ENCODE measurements around the gene ESRP2.

The ESRP2 gene

DNA sequence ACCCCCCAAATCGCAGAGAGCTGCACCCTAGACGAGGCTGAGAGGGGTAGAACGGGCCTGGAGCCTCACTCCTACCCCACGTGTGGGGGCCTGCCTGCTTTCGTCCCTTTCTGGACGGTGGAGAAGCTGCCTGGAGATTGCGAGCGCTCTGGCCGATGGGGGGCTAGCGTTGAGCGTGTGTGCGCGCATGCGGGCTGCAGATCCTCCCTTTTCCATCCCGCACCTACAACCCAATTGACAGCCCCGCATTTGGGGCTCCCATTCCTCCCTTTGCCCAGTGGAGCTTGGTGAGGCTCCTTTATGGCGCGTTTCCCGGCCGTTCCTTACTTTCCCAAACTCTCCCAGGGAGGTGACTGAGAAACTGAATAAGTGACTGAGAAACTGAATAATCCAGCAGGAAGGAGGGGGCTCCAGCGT lies 907 bp upstream of the ESRP2 start:
- FAIRE-seq: no peak

DNA sequence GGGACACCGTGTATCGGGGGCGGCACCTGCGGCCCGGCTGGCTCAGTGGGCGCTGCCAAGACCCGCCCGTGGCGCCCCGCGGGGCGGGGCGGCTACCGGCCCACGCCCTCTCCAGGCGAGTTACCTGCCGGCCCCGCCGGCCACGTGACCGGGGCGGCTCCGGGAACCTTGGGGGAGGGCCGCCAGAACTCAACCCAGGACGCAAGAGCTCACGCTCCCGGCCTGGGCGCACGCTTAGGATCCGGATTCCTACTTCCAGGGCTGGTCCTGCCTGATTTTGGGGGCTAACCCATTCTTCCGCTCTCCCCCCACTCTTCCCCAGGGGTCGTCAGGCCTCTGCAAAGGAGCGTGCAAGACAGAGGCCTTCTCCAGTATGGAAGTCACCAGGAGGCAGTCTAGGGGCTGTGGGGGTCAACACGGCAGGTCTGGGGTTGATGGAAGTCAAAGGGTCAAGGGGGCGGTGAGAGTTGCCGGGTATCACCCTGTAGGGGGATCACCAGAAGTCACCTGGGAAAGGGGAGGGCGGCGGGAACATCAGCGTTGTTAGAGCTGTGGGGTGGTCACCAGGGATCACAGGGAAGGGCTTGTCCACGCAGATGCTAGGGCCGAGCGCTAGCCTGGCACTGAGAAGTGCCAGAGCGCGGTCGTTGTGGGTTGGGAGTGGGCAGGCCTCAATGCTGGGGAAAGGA lies 354 bp upstream of the ESRP2 start:
- no peak for FAIRE-seq

DNA sequence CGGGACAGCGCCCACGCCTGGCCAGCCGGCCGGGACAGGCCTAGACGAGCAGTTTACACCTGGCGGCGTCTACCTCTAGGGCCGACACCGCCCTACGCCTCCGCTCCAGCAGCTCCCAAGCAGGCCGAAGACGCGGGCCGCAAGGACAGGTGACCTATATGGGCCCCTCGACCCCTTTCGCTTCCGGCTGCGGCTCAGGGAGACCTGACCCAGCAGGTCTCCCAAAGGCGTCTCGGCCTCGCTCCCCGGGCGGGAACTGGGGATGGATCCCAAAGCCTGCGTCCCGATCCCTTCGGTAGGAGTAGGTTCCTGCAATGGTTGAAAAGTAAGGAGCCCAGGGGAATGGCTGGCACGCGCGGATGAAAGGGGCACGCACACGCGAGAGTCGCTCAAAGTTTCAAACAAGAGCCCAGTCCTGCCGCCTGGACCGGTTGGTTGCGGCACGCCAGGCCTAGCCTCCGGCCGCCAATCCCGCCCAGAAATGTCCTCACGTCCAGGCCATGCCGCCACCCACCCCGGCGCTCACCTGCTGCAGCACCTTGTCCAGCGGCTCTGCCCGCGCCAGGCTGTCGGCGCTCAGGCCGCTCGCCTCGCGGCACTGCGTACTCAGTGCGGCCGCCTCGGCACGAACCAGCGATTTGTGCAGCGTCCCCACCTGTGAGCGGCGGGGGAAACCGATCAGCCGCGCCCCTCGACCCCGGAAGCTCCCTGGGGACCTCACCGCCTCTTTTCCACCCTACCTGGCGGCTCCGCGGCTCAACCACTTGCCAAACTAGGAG lies 630 bp downstream of the ESRP2 start:
- no peak for FAIRE-seq

DNA sequence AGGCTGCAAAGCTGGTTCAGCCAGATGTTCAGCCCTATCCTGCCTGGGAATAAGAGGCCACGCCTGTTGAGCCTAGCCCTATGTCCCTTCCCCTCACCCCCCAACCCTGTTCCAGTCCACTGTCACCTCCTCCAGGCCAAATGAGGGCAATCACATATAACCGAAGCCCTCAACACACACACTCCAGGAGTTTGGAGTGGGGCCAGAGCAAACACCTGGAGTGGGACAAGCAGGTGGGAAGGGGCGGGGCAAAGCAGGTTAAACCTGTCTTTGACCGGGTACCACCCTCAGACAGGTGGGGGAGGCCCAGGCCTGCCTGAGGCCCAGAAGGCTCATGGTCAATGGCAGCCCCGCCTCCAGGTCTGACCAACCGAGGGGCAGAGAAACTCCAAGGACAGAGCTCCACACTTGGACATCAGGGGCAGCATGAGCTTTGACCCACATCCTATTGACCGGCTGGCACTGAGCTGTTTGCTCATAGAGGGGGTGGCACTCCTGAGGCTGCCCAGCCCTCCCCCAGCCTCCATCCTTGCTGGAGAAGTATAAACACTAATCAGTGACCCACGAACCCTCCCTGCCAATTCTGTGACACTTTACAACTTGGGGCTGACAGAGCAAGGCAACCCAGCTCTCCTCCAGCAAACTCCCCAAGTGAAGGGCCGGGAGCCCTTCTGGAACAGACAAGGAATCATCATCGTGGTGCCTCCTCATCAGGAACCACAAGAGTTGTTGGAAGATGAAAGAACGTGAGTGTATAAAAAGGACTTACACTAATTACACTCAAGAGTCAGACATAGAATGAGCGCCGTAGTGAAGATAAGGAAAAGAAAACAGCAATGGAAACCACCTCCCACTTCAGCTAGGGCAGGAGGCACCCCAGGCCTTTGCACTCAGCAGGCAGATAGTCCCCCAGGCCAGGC lies 1.5 kb downstream of the ESRP2 start:
- FAIRE-seq: no peak

DNA sequence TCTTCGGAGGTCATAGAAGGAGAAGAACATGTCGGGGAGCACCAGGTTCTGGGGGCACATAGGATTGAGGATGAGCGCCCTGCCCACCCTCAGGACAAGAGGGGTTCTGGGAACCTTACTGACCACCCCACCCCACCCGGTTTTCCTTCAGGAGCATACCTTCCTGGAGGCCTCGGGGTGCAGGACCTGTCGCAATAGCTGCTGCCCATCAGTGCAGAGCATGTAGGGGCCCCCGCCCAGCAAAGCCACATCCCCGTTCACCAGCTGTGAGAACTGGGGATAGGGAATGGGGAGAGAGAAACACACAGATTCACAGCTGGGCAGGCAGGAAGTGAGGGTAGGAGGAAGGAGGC lies 2.1 kb downstream of the ESRP2 start:
- FAIRE-seq: no peak

DNA sequence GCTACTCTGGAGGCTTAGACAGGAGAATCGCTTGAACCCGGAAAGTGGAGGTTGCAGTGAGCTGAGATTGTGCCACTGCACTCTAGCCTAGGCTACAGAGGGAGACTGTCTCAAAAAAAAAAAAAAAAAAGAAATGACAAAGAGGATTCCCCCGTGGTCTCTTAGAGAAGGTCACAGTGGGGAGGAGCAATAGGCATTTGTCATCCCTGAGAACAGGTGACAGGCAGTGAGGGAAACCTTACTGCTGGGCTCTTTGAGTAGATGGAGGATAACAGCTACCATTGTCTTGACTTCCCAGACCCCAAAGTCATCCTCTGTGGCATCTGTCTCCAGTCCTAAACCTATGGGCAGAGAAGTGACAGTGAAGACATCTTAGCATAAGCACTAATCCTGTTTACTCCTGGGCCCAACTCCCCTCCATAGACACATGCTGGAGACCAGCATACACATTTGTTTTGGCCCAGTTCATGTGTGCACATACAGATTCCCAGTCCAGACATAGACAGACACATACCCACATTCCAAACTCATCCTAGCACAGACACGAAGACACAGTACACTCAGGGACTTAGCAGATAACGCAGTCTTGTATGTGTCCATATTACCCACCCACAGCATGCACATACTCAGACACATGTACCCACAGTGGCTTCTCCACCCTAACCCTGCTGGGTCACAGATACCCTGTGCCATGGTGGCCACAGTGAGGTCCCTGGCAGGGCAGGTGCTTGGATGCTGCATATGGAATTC lies 2.7 kb downstream of the ESRP2 start:
- FAIRE-seq: no peak

DNA sequence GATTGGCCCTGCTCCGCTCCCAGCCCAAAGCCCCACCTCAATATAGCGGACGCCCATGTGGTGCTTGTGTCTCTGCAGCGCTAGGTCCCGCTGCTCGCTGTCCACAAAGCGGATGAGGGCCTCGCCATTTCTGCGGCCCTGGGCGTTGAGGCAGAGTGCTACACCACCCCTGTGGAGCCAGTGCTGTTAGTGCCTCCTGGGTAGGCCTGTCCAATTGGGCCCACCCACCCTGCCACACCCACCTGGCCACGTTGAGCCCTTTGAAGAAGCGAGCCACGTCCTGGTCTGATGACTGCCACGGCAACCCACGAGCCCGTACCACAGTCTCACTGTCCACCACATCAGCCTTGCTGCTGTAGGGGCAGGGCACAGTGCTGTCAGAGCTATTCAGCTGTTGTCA lies 3.6 kb downstream of the ESRP2 start:
- no peak for FAIRE-seq

DNA sequence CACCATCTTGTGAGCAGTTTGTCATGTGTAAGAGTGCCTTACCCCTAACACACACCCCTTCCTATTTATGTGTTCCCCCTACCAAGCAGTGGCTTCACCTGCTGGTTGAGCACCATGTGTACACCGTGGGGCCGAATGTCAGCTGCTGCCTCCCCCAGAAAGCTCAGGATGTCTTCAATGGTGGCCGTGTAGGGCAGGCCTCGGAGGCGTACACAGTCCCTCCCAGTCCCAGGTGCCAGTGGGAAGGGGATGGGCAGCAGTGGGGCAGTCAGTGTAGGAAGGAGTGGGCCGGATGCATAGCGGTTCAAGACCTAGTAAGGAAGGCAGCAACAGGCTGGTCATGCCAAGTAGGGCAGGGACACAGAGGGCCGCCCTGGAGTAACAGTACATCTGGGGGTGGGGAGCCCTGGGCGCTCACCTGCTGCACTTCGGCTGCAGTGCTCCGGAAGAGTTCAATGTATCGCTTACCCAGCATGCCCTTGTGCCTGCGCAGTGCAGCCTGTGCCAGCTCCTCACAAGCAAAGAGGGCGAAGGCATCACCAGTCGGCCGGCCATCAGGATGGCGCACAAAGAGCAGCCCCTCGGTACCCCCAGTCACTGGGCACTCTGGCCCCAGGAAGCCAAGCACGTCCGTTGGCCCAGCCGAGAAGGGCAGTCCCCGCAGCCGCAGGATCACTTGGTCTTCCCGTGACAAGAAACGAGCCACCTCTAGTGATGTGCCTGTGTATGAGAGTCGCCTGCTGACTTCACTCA lies 4.4 kb downstream of the ESRP2 start:
- FAIRE-seq: no peak

DNA sequence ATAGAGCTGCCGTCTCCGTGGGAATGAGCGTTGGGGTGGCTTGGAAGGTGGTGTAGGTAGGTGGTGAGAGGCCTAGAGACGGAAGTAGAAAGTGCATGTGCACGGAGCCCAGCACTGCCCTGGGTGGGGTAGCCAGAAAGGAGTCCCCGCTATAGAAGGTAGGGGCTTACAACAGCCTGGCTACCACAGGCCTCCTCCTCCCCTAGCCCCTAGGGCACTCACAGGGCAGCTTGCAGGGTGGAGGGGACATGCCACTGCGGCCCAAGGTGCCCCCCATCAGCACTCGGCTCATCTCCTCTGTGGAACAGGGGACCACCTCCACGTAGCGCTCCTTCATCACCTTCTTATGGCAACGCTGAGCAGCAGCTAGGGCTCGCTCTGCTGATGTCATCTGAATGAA lies 5.0 kb downstream of the ESRP2 start:
- FAIRE-seq: no peak

DNA sequence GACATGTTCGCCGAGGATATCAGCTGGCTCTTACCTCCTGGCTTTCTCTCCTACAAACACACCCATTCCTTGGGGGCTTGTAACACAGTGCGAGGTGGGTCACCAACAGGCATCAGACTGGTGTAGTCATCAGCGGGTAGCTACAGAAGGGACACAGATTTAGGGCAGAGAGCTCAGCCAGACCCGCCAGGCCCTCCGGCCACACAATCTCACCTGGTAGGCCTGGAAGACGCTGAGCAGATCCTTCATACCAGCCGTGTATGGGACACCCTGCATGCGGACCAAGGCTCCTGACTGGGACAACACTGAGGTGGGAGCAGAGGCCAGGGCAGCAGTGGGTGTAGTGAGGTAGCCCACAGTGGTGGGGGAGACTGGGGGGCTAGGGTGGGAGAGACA lies 5.8 kb downstream of the ESRP2 start:
- FAIRE-seq: no peak

DNA sequence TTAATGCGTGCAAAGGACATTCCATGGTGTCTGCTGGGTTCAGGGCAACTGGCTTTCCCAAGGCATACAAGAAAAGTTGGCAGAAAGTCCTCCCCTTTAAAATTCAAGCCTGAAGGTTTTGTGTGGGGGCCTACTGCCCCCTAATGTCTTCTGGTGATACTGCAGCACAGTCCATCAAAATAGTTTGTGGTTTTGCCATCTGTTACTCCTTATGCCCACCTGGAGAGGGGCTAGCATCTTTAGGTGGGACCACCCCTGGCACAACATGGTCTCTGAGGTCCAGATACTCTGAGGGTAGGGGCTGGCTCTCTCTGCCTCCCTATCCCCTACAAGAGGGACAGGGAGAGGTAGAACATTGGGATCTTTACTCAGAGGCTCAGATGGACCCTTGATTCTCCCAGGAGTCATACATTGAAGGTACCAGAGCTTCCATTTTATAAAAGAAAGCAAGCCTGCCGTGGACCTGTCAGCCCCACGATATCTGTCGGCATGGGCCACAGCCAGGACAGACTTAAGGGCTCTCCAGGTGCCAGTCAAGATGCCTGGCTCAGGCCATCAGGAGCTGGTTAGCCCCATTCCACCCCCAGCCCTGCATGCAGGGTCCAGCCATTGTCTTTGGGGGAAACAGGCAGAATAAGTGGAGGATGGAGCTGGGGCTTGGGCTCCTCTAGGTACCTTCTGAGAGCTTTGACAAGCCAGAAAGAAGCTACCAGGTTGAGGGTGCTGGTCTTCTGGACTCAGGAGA lies 6.3 kb downstream of the ESRP2 start:
- FAIRE-seq: no peak

DNA sequence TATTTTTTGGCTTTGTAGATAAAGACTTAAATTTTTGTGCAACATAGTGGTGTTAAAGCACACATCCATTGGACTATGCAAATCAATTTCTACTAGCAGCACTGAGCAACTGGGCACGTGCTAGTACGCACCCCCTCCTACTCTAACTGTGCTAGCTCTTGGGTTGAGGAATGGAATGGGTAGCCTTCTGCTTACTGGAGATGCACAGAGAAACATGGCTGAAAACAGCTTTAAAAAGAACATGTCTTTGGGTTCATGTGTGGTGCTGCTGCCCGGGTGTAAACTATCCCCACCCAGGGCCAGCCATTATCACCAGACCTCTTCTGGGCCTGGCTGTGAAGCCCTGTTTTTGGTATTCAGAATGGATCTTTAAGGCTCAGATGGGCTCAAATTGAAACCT lies 7.3 kb downstream of the ESRP2 start:
- FAIRE-seq: no peak

DNA sequence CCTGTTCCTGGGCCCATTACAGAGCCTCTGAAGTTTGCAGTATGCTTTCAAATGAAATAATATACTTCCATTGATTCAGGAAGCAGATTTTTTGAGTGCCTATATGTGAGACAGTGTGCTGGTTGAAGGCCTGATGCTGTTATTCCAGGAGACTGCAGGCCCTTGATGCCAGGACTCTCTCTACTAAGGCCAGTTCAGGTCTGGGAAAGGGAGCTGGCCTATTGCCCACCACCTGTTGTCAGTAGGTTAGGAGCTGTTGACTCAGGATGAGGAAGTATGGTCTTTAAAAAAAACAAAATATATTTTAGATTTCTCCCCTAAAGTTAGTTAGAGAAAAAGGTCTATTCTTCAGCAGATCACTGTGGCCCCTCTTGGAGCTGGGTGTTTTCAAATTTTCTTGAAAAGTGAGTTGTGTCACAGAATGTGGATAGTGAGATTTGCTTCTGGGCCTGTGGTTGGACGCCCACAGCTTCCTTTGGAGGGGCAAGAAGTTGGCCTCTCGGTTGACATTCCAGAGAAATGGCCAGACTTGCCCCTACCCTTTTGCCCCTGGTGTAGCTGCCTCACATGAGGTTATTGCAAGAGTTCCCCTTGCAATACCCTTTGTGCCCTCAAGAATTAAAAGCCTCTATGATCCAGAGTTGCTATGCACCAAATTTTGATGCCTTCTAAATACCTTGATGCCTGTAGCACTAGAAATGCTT lies 7.9 kb downstream of the ESRP2 start:
- no peak for FAIRE-seq

DNA sequence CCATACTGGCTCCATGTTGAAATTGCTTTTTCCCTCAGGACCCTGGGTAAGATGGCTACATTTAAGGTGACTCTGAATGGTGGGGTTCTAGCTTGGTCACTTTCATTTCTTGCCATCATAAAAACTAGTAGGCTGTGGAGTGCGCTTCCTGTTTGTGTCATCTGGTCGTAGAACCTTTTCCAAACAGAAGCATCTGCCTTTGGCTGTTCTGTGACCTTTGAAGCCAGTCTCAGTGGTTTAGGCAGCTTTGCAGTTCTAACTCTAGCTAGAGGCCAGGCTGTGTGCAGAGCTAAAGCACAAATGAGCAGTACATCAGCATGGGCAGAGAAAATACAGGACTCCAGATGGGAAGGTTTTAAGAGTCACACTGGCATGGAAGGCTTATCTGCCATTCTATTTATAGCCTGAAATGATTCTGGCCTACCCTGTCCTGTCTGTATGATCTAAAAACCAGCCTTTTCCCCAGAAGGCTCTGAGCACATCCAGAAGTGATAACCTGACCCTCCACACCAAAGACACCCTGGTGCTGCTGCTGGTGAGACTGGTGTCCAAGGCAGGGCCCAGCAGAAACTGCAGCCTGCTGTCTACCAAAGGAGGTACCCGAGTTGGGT lies 8.6 kb downstream of the ESRP2 start:
- no peak for FAIRE-seq

DNA sequence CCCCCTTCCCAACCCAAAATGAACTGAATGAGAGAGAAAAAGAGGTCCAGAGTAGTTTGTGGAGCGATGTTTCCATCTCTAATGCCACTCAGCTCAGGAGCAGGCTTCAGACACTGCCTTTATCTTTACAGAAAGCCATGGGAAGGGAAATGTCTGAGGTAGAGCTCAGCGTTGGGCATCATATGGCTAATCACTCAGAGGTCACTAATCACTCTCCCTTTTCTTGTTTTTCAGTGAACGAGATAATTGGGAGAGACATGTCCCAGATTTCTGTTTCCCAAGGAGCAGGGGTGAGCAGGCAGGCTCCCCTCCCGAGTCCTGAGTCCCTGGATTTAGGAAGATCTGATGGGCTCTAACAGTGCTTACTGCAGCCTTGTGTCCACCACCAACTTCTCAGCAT lies 9.8 kb downstream of the ESRP2 start:
- no peak for FAIRE-seq

DNA sequence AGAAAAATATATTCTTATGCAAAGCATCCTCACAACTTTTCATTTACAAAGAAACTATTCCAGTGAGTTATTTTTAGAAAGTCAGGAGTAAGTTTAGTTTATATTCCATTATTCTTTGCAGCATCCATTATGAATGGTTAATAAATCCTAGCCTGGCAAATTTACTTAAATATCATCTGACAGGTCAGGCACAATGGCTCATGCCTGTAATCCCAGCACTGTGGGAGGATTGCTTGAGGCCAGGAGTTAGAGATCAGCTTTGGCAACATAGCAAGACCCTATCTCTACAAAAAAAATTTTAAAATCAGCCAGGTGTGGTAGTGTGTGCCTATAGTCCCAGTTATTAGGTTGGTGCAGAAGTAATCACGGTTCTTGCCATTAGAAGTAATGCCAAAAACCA lies 12.9 kb downstream of the ESRP2 start:
- no peak for FAIRE-seq

DNA sequence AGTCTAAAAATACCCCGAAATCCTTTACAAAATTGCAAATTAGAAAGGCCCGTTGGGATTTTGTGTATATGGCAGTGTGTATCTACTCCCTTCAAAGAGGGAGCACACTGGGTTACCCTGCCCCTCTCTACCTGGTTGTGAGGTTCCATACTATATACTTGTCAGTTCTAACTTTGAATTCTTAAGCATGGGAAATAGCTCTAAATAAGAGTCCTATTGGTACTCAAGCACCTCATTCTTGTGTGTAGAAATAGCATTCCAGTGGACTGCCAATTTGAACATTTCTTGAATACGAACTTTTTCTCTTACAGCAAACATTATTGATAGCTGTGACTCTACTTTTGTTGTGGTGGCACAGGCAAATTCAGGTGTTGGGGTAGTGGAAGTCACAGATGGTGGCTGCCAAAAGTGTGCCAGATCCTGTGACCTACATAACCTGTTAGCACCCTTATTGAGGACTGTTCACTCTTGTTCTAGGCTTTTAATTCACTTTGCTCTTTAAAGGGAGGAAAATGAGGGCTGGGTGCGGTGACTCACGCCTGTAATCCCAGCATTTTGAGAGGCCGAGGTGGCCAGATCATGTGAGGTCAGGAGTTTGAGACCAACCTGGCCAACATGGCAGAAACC lies 16.1 kb downstream of the ESRP2 start:
- no peak for FAIRE-seq

DNA sequence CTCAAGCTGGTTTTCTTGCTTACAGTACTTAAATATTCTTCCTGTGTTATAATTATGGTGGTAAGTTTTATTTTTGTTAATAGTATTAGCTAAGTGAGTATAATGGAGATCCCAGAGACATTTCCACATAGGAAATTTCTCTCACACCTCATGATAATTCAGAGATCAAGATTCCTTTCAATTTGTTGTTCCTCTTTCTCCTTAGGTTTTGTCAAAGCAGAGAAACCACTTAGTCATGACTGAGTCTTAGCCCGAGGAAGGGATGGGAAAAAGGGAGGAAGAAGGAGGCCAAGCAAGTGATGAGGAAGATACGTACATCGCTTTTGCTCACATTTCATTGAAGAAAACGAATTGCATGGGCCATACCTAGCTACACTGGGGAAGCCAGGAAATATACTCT lies 18.4 kb downstream of the ESRP2 start:
- FAIRE-seq: no peak

DNA sequence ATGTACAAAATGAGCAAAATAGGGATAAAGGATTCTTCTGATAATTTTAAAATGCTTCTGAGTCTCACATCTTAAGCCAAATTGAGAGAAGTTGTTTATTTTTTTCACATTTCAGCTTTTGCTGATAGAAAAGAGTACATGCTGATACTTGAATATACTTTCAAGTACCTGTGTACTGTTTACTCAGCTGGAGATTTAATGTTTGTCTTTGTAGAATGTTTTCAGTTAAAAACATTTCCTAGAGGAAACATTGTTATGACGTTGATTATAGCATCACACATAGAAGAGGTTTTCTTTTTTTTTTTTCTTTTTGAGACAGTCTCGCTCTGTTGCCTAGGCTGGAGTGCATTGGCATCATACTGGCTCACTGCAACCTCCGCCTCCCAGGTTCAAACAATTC lies 19.7 kb downstream of the ESRP2 start:
- no peak for FAIRE-seq

DNA sequence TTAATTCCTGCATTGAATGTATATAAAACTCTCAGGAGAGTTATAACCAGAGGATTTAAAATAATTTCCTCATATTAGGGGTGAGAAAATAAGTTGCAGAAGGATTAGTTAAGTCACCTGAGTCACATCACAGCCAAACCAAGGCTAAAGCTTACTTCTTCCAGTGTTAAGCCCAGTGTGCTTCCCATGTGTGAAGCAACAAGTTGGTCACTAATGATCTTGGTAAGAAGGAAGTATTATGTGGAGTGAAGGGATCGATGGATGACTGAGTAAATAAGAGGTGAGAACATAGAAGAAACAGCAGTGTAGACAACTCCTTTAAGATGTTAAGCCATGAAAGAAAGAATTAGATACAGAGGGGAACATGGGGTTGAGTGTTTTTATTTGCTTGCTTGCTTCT lies 20.6 kb downstream of the ESRP2 start:
- FAIRE-seq: no peak
